Measurements from ENCODE around the gene GNL2. TPM values are rescaled to one million over a fixed set of nuclear protein-coding genes. Genes with fewer than 3 reads are reported as not detected.
A peak's percentile ranks its signal among the peaks of the same experiment; 100 is the strongest.

Gene GNL2
- total RNA-seq, 1 donor from 2014 or later = 61.1 TPM

DNA sequence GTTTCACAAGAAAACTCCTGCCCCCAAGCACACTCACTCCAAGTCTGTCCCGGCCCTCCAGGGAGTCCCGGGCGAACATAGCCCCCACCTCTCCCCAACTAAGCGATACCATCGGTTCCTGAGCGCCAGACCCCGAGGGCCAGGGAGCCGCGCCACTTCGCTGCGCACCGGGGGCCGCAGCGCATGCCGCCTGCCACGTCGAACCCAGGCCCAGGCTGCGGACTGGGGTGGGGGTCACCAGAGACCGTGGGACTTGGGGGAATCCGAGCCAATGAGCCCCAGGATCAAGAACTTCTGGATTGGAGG lies 38.2 kb upstream of the GNL2 start:
- H3K4me3 Mint-ChIP-seq = peak overlapping the region; percentile 41
- TF ChIP-seq, protein P1, sequence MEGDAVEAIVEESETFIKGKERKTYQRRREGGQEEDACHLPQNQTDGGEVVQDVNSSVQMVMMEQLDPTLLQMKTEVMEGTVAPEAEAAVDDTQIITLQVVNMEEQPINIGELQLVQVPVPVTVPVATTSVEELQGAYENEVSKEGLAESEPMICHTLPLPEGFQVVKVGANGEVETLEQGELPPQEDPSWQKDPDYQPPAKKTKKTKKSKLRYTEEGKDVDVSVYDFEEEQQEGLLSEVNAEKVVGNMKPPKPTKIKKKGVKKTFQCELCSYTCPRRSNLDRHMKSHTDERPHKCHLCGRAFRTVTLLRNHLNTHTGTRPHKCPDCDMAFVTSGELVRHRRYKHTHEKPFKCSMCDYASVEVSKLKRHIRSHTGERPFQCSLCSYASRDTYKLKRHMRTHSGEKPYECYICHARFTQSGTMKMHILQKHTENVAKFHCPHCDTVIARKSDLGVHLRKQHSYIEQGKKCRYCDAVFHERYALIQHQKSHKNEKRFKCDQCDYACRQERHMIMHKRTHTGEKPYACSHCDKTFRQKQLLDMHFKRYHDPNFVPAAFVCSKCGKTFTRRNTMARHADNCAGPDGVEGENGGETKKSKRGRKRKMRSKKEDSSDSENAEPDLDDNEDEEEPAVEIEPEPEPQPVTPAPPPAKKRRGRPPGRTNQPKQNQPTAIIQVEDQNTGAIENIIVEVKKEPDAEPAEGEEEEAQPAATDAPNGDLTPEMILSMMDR (IDR thresholded peaks at IDR 0.05; ENCODE audit: unreplicated experiment) = no peak

DNA sequence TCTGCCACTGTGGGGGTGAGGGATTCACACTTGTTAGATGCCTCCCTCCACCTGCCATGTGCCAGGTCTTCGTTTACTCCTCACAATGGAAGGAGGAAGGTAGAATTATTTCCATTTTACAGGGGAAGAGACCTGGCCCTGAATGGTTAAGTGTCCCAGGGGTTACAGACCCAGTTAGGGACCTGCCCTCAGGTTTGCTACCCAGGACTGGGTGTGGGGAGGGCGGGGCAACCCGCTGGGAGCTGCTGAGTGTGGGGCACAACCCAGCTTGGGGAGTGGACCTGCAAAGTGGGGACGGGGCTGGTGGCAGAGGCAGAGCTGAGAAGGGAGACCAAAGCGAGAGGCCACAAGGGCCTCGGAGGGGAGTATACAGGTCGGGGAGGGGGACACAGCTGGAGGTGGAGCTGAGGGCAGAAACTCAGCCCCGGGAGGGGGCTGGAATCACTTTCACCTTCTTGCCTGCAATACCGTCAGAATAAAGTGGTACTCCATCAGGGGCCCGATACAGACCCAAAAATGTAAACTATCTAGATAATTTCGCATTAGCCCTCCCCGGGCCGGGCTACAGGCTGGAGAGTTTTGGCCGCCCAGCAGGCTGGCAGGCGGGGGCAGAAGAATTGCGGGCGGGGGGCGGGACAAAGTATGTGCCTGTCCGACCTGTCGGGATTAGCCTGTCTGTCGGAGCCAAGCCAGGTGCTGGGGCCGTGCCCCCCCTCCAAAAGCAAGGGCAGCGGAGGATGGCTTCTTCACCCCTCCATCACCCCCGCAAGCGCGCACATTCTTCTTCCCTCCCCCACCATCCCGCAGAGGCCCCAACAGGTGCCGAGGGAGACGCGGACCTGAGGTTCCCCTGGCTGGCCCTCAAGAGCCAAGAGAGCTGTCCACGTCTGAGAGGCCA lies 37.6 kb upstream of the GNL2 start:
- H3K27me3 Mint-ChIP-seq (ENCODE audit: low read depth) = peaks cover 60% of the 10 kb centered on the region
- no peaks in the 10 kb centered on the region for H3K36me3 Mint-ChIP-seq
- DNase-seq (ENCODE audit: low spot score in 2 of 2, unreplicated experiment in 2 of 2) = no peak
- peak overlapping the region; percentile 39 for H3K4me3 Mint-ChIP-seq
- no peak overlapping the region for H3K27ac Mint-ChIP-seq
- no peaks in the 10 kb centered on the region for H3K9me3 Mint-ChIP-seq
- TF ChIP-seq, protein P1 (IDR thresholded peaks at IDR 0.05; ENCODE audit: unreplicated experiment) = no peak
- H3K4me1 Mint-ChIP-seq = peaks cover 9% of the 10 kb centered on the region

More for the DNA sequence above, 38.2 kb upstream of the GNL2 start:
- no peak overlapping the region for H3K27ac Mint-ChIP-seq
- H3K27me3 Mint-ChIP-seq (ENCODE audit: low read depth) = peaks cover 54% of the 10 kb centered on the region
- H3K4me1 Mint-ChIP-seq = peaks cover 9% of the 10 kb centered on the region
- no peak for DNase-seq (ENCODE audit: low spot score in 2 of 2, unreplicated experiment in 2 of 2)
- no peaks in the 10 kb centered on the region for H3K9me3 Mint-ChIP-seq
- no peaks in the 10 kb centered on the region for H3K36me3 Mint-ChIP-seq

DNA sequence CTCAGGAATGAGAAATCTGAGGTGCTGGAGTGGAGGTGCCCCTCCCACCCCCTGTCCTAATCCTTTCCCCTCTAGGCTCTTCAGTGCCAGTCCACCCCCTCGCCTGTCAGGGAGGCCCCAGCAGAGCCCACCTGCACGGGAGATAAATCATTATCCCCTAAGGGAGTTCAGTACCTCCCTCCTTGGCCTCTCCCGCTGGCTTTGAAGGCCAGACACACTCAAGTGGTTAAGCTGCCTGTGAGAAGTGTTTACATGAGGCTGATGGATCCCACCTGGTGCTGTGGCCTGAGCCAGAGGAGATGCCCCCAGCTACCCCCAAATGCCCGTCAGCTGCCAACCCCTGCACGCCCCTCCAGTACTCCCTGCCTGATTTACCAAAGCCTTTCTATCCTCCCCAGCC lies 35.3 kb upstream of the GNL2 start:
- no peaks in the 10 kb centered on the region for H3K9me3 Mint-ChIP-seq
- TF ChIP-seq, protein P1 (IDR thresholded peaks at IDR 0.05; ENCODE audit: unreplicated experiment) = no peak
- H3K4me3 Mint-ChIP-seq = no peak overlapping the region
- DNase-seq (ENCODE audit: low spot score in 2 of 2, unreplicated experiment in 2 of 2) = no peak
- no peaks in the 10 kb centered on the region for H3K36me3 Mint-ChIP-seq
- peaks cover 82% of the 10 kb centered on the region for H3K27me3 Mint-ChIP-seq (ENCODE audit: low read depth)
- no peak overlapping the region for H3K27ac Mint-ChIP-seq
- H3K4me1 Mint-ChIP-seq = peaks cover 9% of the 10 kb centered on the region

DNA sequence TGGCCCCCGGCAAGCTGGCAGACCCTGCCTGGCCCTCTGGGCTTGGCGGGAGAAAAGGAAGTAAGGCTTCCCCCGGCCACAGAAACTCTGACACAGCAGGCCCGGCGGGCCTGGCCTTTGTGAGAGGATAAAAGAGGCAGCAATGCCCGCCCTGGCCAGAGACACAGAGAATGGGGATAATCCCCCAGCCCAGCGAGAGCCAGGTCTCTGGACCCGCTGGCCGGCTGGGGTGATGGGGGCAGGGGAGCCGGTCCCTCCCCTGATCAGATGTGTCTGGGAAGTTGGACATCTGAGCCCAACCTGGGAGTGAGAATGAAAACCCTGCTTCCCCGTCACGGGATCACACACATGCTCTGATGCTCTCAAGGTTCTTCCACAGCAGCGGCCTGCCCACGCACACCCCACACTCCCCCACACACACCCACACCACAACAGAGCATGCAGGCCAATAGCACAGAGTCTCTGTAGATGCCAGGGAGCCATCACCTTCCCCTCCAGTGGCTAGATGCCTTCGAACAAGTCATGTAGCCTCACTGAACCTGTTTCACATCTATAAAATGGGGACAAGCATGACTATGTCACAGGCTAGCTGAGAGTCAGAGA lies 34.8 kb upstream of the GNL2 start:
- no peak for DNase-seq (ENCODE audit: low spot score in 2 of 2, unreplicated experiment in 2 of 2)
- TF ChIP-seq, protein P1 (IDR thresholded peaks at IDR 0.05; ENCODE audit: unreplicated experiment) = no peak
- Mint-ChIP-seq H3K9me3 (no peaks in the 10 kb centered on the region), H3K36me3 (no peaks in the 10 kb centered on the region), H3K27ac (no peak overlapping the region), H3K4me3 (no peak overlapping the region), H3K27me3 (ENCODE audit: low read depth) (peaks cover 87% of the 10 kb centered on the region), H3K4me1 (peaks cover 9% of the 10 kb centered on the region)

DNA sequence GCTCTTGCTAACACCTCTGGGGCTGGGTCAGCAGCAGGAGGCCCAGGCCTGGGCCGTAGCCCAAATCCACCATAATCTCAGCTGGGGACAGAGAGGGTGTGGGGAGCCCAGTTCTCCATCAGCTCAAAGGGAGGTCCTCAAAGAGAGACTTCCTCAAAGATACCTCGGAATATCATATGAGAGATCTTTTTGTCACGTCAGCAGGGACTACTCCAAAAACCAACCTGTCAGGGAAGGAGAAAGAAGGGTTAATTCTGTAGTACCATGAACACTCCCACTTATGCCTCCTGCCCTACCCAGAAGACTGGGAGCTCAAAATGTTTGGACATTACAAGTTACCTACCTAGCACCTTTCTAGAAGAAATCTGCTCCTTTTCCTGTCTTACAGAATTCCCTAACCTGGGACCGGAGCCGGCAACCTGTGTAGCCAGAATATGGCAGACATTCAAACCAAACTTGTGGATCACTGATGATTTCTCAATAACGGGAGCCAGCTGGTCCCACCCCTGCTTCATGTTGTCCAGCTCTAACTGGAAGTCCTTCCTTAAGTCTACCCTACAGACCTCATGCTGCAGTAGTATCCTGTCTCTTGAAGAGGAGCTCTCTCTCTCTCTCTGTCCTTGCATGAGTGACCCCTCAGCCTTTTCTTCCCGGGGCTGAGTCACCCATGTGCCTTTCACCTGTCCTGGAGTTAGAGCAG lies 34.1 kb upstream of the GNL2 start:
- no peak for DNase-seq (ENCODE audit: low spot score in 2 of 2, unreplicated experiment in 2 of 2)
- H3K36me3 Mint-ChIP-seq = no peaks in the 10 kb centered on the region
- peaks cover 5% of the 10 kb centered on the region for H3K4me1 Mint-ChIP-seq
- no peak overlapping the region for H3K27ac Mint-ChIP-seq
- H3K9me3 Mint-ChIP-seq = no peaks in the 10 kb centered on the region
- TF ChIP-seq, protein P1 (IDR thresholded peaks at IDR 0.05; ENCODE audit: unreplicated experiment) = no peak
- H3K27me3 Mint-ChIP-seq (ENCODE audit: low read depth) = peaks cover 94% of the 10 kb centered on the region
- no peak overlapping the region for H3K4me3 Mint-ChIP-seq
